IMR-90 (cell line): ENCODE results near the gene CMTM6. TPM values are rescaled to one million over a fixed set of nuclear protein-coding genes. Genes with fewer than 3 reads are reported as not detected.

ENCODE experiments used
- ATAC-seq: fragments of 200-7000 bp; cut with Tn5 transposase; 2 replicates; pipeline ENCODE4 v1.9.1; 2020; ENCODE audit warnings: low read depth, mild to moderate bottlenecking, moderate library complexity
- BruUV-seq: library from RNA; stranded (reverse); fragments of 400-500 nt; replicated peaks from 2 replicates; lab custom pipeline; 2021; lab: Mats Ljungman, UMichigan
- CTCF ChIA-PET: fragments of 300-600 bp; formaldehyde crosslinking; extraction: SDS; loops from one replicate; lab custom pipeline; 2021; ENCODE audit warnings: antibody characterized with exemption; lab: Yijun Ruan, JAX
- POLR2A ChIA-PET: fragments of 300-600 bp; sonication (Branson Sonifier 250); formaldehyde crosslinking; loops from one replicate; lab custom pipeline; 2022; ENCODE audit warnings: antibody characterized with exemption; ENCODE audit not compliant: unreplicated experiment; lab: Charles Lee
- DNase-seq: peaks from one replicate; pipeline ENCODE4 v3.0.0; 2013
- H2AFZ ChIP-seq: replicated peaks from 2 replicates; pipeline ENCODE3; 2013; ENCODE audit warnings: low read length, mild to moderate bottlenecking; ENCODE audit not compliant: poor library complexity
- H2AK5ac ChIP-seq: 2 replicates; pipeline ENCODE4 v1.6.1; 2013; ENCODE audit warnings: low read depth, low read length, inconsistent platforms
- H2AK9ac ChIP-seq: replicated peaks from 2 replicates; pipeline ENCODE3; 2013; ENCODE audit warnings: mild to moderate bottlenecking, low read depth, low read length, moderate library complexity; ENCODE audit not compliant: poor library complexity
- H2BK120ac ChIP-seq: 2 replicates; pipeline ENCODE4 v1.6.1; 2013; ENCODE audit warnings: low read depth, low read length, inconsistent platforms
- H2BK15ac ChIP-seq: 3 replicates; pipeline ENCODE4 v1.6.1; 2013; ENCODE audit warnings: low read depth, low read length, inconsistent platforms
- H2BK20ac ChIP-seq: 2 replicates; pipeline ENCODE4 v1.6.1; 2013; ENCODE audit warnings: low read depth, mild to moderate bottlenecking, inconsistent platforms, low read length, moderate library complexity
- H2BK5ac ChIP-seq: 2 replicates; pipeline ENCODE4 v1.6.1; 2013; ENCODE audit warnings: mild to moderate bottlenecking, low read depth, low read length, inconsistent platforms; ENCODE audit not compliant: poor library complexity, severe bottlenecking
- H3K14ac ChIP-seq: replicated peaks from 2 replicates; pipeline ENCODE4 v1.6.1; 2013; ENCODE audit warnings: low read depth, low read length, inconsistent platforms
- H3K18ac ChIP-seq: 2 replicates; pipeline ENCODE4 v1.6.1; 2013; ENCODE audit warnings: low read depth, low read length, control low read depth
- H3K23ac ChIP-seq: 2 replicates; pipeline ENCODE4 v1.6.1; 2013; ENCODE audit warnings: low read depth, low read length, inconsistent platforms
- H3K27ac ChIP-seq: 2 replicates; pipeline ENCODE4 v1.5.1; 2013; ENCODE audit warnings: mild to moderate bottlenecking, control low read depth, low read length; ENCODE audit not compliant: insufficient read depth
- H3K27me3 ChIP-seq: 2 replicates; pipeline ENCODE4 v1.6.1; 2013; ENCODE audit warnings: low read length; ENCODE audit not compliant: control insufficient read depth, insufficient read depth
- H3K36me3 ChIP-seq: 2 replicates; pipeline ENCODE4 v1.6.1; 2013; ENCODE audit warnings: low read length, mixed read lengths; ENCODE audit not compliant: control insufficient read depth, insufficient read depth
- H3K4ac ChIP-seq: 2 replicates; pipeline ENCODE4 v1.6.1; 2013; ENCODE audit warnings: low read depth, low read length, inconsistent platforms
- H3K4me1 ChIP-seq: 2 replicates; pipeline ENCODE4 v1.6.1; 2013; ENCODE audit warnings: low read length, mixed read lengths; ENCODE audit not compliant: control insufficient read depth, insufficient read depth
- H3K4me2 ChIP-seq: 2 replicates; pipeline ENCODE4 v1.6.1; 2013; ENCODE audit warnings: low read depth, mild to moderate bottlenecking, control low read depth, low read length, moderate library complexity
- H3K4me3 ChIP-seq: 2 replicates; pipeline ENCODE4 v1.5.1; 2013; ENCODE audit warnings: low read depth, mild to moderate bottlenecking, control low read depth, low read length, moderate library complexity; ENCODE audit not compliant: insufficient read depth
- H3K56ac ChIP-seq: 2 replicates; pipeline ENCODE4 v1.6.1; 2013; ENCODE audit warnings: low read length, inconsistent platforms; ENCODE audit not compliant: insufficient read depth; ENCODE audit errors: extremely low read depth
- H3K79me1 ChIP-seq, 2 experiments: 2 replicates each; pipeline ENCODE4 v1.6.1; 2013; ENCODE audit warnings: low read length in 2 of 2, inconsistent platforms in 1 of 2, low read depth in 1 of 2
- H3K9ac ChIP-seq: 2 replicates; pipeline ENCODE4 v1.6.1; 2013; ENCODE audit warnings: low read depth, low read length, control low read depth
- H3K9me1 ChIP-seq: 2 replicates; pipeline ENCODE4 v1.6.1; 2013; ENCODE audit warnings: low read length, inconsistent platforms; ENCODE audit not compliant: insufficient read depth
- H3K9me3 ChIP-seq: 2 replicates; pipeline ENCODE4 v1.6.1; 2013; ENCODE audit warnings: low read length; ENCODE audit not compliant: control insufficient read depth, insufficient read depth
- H4K20me1 ChIP-seq: 2 replicates; pipeline ENCODE4 v1.6.1; 2013; ENCODE audit warnings: low read length, inconsistent platforms; ENCODE audit not compliant: insufficient read depth
- H4K5ac ChIP-seq: 2 replicates; pipeline ENCODE4 v1.6.1; 2013; ENCODE audit warnings: mild to moderate bottlenecking, low read depth, low read length, control low read depth
- H4K8ac ChIP-seq, 2 experiments: 2 replicates each; pipeline ENCODE4 v1.6.1; 2013; ENCODE audit warnings: low read depth in 2 of 2, low read length in 2 of 2, control low read depth in 1 of 2, inconsistent platforms in 1 of 2
- H4K91ac ChIP-seq: 2 replicates; pipeline ENCODE4 v1.6.1; 2013; ENCODE audit warnings: low read depth, low read length, inconsistent platforms; ENCODE audit not compliant: insufficient read depth
- CTCF ChIP-seq: conservative IDR thresholded peaks from 2 replicates; pipeline ENCODE4 v1.5.1; 2012; ENCODE audit warnings: mild to moderate bottlenecking, low read depth, low read length, improper control_type of control experiment
- MAFK ChIP-seq: IDR thresholded peaks from 2 replicates; pipeline ENCODE4 v1.6.1; 2012; ENCODE audit warnings: low read depth, low read length, improper control_type of control experiment
- WGBS, 2 experiments: methylation state at CpG; one replicate each; pipeline versions ENCODE4 v1.1.5 to v1.1.7; 2013; ENCODE audit warnings: missing lambda C conversion rate in 2 of 2; ENCODE audit not compliant: insufficient read length in 1 of 2; ENCODE audit errors: extremely low coverage in 2 of 2; 5-methylcytosine and 5-hydroxymethylcytosine counted together
- dilution Hi-C: fragments of 300-500 bp; cut with HindIII; formaldehyde crosslinking; loops from one replicate; pipeline ENCODE4 v1.14.3; 2018; ENCODE audit warnings: low sequenced_read_pairs; ENCODE audit not compliant: unreplicated experiment
- in situ Hi-C: fragments of 300-500 bp; cut with MboI; formaldehyde crosslinking; loops from 3 replicates; pipeline ENCODE4 v1.14.3; 2019; ENCODE audit warnings: low sequenced_read_pairs, inconsistent platforms, mixed read lengths
- intact Hi-C: fragments of 100-400 bp; cut with micrococcal nuclease; formaldehyde crosslinking; loops from 2 replicates; pipeline ENCODE4 v1.10.0; 2022
- polyA plus RNA-seq, 3 experiments: library from polyadenylated mRNA; depleted of rRNA; stranded (reverse); fragments of >200 nt; gene quantifications; 2 replicates each; pipeline ENCODE4 v1.2.3, GENCODE V29; 2012; ENCODE audit warnings: low replicate concordance in 1 of 3
- total RNA-seq: library from RNA; depleted of rRNA; stranded (reverse); fragments of >200 nt; gene quantifications from 2 replicates; pipeline ENCODE4 v1.2.3, GENCODE V29; 2012

The CMTM6 gene
- total and polyA plus RNA-seq, 2 of the 4 experiments (the other 2 are of a cell fraction) = 29.4 to 36.6 TPM

- dilution Hi-C loops = no loop called here
- no peak for DNase-seq
Measured at GRCh38 chr3:32482693-32483092, 20.0 kb downstream of the CMTM6 start.

More at GRCh38 chr3:32482693-32483092, 20.0 kb downstream of the CMTM6 start:
- Histone ChIP-seq H3K27ac (no peak overlapping the region), H3K4me2 (no peak overlapping the region), H3K79me1 (peaks cover 7 to 30% of the 10 kb centered on the region in 2 experiments), H2AFZ (no peak overlapping the region), H2AK5ac (no peak overlapping the region), H3K14ac (no peak overlapping the region), H3K4me3 (no peak overlapping the region), H2AK9ac (no peak overlapping the region), H2BK20ac (no peak overlapping the region), H4K20me1 (no peaks in the 10 kb centered on the region), H3K9me3 (no peaks in the 10 kb centered on the region), H3K4ac (no peak overlapping the region), H4K5ac (no peak overlapping the region), H3K9me1 (no peaks in the 10 kb centered on the region), H2BK120ac (no peak overlapping the region), H4K8ac (no peak overlapping the region), H3K4me1 (no peaks in the 10 kb centered on the region), H3K9ac (no peak overlapping the region), H3K36me3 (peaks cover 19% of the 10 kb centered on the region), H3K56ac (no peak overlapping the region), H4K91ac (no peak overlapping the region), H2BK15ac (no peak overlapping the region), H3K23ac (no peak overlapping the region), H3K27me3 (no peaks in the 10 kb centered on the region), H2BK5ac (no peak overlapping the region), H3K18ac (no peak overlapping the region)
- no peak for TF ChIP-seq CTCF
- TF ChIP-seq MAFK = no peak
- no peak for ATAC-seq
- WGBS, 2 experiments = no CpG with 5 or more reads among the region's 1 CpG
- CTCF ChIA-PET = interaction anchor here (1.3 kb wide), 1 partner anchor 10 kb away, joined by 3 read pairs; no protein-coding TSS in a partner anchor
- POLR2A ChIA-PET = no interaction called here
- BruUV-seq = no TSS peak
- in situ Hi-C loops = no loop called here
- intact Hi-C loops = no loop called here
